ENCODE data around the gene EBF4.
A peak's percentile ranks its signal among the peaks of the same experiment; 100 is the strongest.

EBF4 gene

DNA sequence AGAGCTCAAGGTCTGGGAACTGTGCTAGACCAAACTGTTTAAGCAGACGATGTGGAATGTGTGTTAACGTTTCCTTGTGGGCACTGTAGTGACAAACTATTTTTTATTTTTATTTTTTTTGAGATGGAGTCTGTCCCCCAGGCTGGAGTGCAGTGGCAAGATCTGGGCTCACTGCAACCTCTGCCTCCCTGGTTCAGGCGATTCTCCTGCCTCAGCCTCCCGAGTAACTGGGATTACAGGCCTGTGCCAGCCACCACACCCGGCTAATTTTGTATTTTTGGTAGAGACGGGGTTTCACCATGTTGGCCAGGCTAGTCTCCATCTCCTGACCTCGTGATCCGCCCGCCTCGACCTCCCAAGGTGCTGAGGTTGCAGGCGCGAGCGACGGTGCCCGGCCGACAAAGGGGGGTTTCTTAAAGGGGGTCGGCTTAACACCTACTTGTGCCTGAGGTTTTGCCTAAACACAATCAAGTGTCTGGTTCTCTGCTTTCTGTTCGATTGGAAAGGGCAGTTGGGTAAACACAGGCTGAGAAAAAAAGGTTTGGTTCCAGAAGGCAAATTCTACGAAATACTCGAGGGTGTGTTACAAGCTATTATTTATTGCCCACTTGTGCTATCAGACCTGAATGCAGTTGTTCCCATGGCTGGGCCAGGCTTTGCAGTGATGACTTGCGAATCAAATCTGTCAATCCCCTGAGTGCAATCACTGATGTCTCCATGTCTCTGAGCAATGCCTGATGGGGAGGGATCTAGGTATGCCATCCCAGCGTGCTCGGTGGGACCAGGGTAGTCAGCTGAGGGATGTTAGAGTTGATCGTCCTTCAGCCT is 38.8 kb upstream of the EBF4 start:
- H3K4me1 ChIP-seq = peaks cover 0 to 21% (median 13%) of the 10 kb centered on the region in 4 donors
- TF ChIP-seq, protein P1, sequence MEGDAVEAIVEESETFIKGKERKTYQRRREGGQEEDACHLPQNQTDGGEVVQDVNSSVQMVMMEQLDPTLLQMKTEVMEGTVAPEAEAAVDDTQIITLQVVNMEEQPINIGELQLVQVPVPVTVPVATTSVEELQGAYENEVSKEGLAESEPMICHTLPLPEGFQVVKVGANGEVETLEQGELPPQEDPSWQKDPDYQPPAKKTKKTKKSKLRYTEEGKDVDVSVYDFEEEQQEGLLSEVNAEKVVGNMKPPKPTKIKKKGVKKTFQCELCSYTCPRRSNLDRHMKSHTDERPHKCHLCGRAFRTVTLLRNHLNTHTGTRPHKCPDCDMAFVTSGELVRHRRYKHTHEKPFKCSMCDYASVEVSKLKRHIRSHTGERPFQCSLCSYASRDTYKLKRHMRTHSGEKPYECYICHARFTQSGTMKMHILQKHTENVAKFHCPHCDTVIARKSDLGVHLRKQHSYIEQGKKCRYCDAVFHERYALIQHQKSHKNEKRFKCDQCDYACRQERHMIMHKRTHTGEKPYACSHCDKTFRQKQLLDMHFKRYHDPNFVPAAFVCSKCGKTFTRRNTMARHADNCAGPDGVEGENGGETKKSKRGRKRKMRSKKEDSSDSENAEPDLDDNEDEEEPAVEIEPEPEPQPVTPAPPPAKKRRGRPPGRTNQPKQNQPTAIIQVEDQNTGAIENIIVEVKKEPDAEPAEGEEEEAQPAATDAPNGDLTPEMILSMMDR (IDR thresholded peaks at IDR 0.05) = no peak
- H3K27ac ChIP-seq = peak overlapping the region; percentile 82 to 89
- DNase-seq = peak in 1 of 2 donors; percentile 23
- no peaks in the 10 kb centered on the region for H3K9me3 ChIP-seq
- H3K36me3 ChIP-seq = peaks cover 45 to 54% (median 47%) of the 10 kb centered on the region in 3 donors
- no peaks in the 10 kb centered on the region for H3K27me3 ChIP-seq
- intact Hi-C loops (cut with DNase I; ENCODE audit: low total_unique reads) = loop anchor here (2.0 to 10.0 kb wide), 4 partner anchors 39 to 1186 kb away; partner anchors contain the start of genes EBF4, NSFL1C and SNRPB
- H3K4me3 ChIP-seq = peak overlapping the region; percentile 66 to 84

DNA sequence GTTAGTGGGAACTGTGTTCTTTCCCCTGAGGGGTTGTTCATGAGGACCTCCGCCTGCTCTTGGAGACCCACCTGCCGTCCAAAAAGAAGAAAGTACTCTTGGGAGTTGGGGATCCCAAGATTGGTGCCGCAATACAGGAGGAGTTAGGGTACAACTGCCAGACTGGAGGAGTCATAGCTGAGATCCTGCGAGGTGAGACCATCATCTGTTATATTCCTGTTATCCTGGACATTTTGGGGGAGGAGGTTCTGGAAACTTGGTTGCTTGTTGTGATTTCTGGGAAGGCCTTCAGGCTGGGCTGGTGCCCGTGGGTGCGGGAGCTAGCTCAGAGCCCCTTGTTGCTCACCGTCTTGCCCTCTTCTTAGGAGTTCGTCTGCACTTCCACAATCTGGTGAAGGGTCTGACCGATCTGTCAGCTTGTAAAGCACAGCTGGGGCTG is 38.2 kb upstream of the EBF4 start:
- DNase-seq = peak in 1 of 2 donors; percentile 11
- H3K27ac ChIP-seq = peak overlapping the region in 1 of 2 donors; percentile 82
- H3K36me3 ChIP-seq = peaks cover 46 to 60% (median 54%) of the 10 kb centered on the region in 3 donors
- peaks cover 0 to 21% (median 13%) of the 10 kb centered on the region in 4 donors for H3K4me1 ChIP-seq
- TF ChIP-seq, protein P1 (IDR thresholded peaks at IDR 0.05) = no peak
- intact Hi-C loops (cut with DNase I; ENCODE audit: low total_unique reads) = loop anchor here (5.0 to 10.0 kb wide), 3 partner anchors 130 to 1187 kb away; partner anchors contain the start of genes NSFL1C and SNRPB
- no peaks in the 10 kb centered on the region for H3K9me3 ChIP-seq
- no peaks in the 10 kb centered on the region for H3K27me3 ChIP-seq
- H3K4me3 ChIP-seq = peak overlapping the region in 1 of 2 donors; percentile 66

DNA sequence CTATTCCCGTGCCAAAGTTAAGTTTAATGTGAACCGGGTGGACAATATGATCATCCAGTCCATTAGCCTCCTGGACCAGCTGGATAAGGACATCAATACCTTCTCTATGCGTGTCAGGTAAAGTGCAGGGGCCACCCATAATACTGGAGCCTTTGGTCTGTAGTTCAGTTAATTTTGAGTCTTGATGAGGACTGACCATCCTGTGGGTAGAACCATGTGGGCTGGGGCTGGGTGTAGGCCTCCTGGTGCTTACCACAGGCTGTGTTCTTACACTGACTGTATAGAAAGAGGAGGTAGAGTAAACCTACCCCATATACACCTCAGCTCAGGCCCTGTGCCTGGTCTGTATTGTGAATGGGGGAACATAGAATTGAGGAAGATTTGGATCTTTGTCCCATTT is 37.7 kb upstream of the EBF4 start:
- TF ChIP-seq, protein P1 (IDR thresholded peaks at IDR 0.05) = no peak
- Histone ChIP-seq H3K4me3 (no peak overlapping the region), H3K9me3 (no peaks in the 10 kb centered on the region), H3K4me1 (peaks cover 0 to 21% (median 13%) of the 10 kb centered on the region in 4 donors), H3K27me3 (no peaks in the 10 kb centered on the region), H3K36me3 (peaks cover 49 to 65% (median 58%) of the 10 kb centered on the region in 3 donors), H3K27ac (no peak overlapping the region)
- DNase-seq = peak in 1 of 2 donors; percentile 23
- intact Hi-C loops (cut with DNase I; ENCODE audit: low total_unique reads) = loop anchor here (5.0 to 10.0 kb wide), 3 partner anchors 130 to 1188 kb away; partner anchors contain the start of genes NSFL1C and SNRPB

DNA sequence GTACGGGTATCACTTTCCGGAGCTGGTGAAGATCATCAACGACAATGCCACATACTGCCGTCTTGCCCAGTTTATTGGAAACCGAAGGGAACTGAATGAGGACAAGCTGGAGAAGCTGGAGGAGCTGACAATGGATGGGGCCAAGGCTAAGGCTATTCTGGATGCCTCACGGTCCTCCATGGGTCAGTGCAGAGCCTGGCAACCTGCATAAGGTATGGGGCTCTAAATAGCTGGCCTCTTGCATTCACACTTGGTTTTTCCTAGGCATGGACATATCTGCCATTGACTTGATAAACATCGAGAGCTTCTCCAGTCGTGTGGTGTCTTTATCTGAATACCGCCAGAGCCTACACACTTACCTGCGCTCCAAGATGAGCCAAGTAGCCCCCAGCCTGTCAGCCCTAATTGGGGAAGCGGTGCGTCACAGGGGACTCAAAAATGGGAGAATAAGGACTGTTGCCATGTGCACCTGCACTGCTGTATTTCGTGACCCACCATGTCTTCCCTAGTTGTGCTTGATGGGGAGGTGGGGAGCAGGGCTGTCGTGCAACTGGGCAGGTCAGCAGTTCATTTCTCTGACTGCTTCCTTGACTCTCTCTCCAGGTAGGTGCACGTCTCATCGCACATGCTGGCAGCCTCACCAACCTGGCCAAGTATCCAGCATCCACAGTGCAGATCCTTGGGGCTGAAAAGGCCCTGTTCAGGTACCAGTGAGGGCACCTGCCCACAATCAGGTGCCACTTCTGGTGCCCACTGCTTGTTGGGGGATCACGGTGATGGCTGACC is 37.1 kb upstream of the EBF4 start:
- intact Hi-C loops (cut with DNase I; ENCODE audit: low total_unique reads) = loop anchor here (10.0 kb wide), 2 partner anchors 131 to 181 kb away; partner anchors contain the start of gene SNRPB
- H3K4me1 ChIP-seq = peaks cover 0 to 21% (median 13%) of the 10 kb centered on the region in 4 donors
- peak in 1 of 2 donors; percentile 56 for DNase-seq
- H3K27ac ChIP-seq = no peak overlapping the region
- TF ChIP-seq, protein P1 (IDR thresholded peaks at IDR 0.05) = no peak
- H3K4me3 ChIP-seq = no peak overlapping the region
- H3K27me3 ChIP-seq = no peaks in the 10 kb centered on the region
- H3K36me3 ChIP-seq = peaks cover 56 to 72% (median 65%) of the 10 kb centered on the region in 3 donors
- H3K9me3 ChIP-seq = no peaks in the 10 kb centered on the region

DNA sequence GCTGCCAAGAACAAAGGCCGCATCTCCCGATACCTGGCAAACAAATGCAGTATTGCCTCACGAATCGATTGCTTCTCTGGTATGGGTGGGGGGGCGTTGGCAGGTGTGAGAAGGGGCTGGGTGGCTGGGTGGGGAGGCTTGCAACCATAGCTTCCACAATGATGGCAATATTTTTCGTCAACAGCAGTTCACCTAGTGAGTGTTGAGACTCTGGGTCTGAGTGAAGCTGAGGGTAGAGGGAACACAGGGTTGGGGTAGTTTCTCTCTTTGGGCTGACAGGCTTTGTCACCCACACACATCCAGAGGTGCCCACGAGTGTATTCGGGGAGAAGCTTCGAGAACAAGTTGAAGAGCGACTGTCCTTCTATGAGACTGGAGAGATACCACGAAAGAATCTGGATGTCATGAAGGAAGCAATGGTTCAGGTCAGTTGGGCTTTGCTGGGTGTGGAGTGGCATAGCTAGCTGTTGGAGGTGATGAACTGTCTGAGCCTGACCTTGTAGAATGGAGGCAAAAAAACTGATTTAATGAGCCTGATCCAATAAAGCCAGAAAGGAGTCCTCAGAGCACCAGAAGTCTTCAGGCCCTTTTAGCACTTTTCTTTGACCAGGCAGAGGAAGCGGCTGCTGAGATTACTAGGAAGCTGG is 36.0 kb upstream of the EBF4 start:
- intact Hi-C loops (cut with DNase I; ENCODE audit: low total_unique reads) = loop anchor here (10.0 kb wide), 2 partner anchors 132 to 182 kb away; partner anchors contain the start of gene SNRPB
- DNase-seq = peak in 1 of 2 donors; percentile 50

More for the DNA sequence above, 36.0 kb upstream of the EBF4 start:
- Histone ChIP-seq H3K9me3 (no peaks in the 10 kb centered on the region), H3K27me3 (no peaks in the 10 kb centered on the region), H3K4me1 (peaks cover 0 to 15% (median 12%) of the 10 kb centered on the region in 4 donors), H3K36me3 (peaks cover 60 to 81% (median 74%) of the 10 kb centered on the region in 3 donors), H3K4me3 (no peak overlapping the region), H3K27ac (no peak overlapping the region)
- TF ChIP-seq, protein P1 (IDR thresholded peaks at IDR 0.05) = no peak
